Parathyroid adenoma (tissue), 2 donors: ENCODE measurements around the gene TMEM63C.
A peak's percentile ranks its signal among the peaks of the same experiment; 100 is the strongest.

Experiments used
- H2AFZ ChIP-seq: fragments of 300-600 bp; sonication (generic); one replicate; pipeline ENCODE4 v1.7.0; 2017; ENCODE audit warnings: antibody characterized with exemption, mild to moderate bottlenecking
- H3K27ac ChIP-seq: fragments of 300-600 bp; sonication (generic); one replicate; pipeline ENCODE4 v1.7.0; 2017
- H3K27me3 ChIP-seq: fragments of 300-600 bp; sonication (generic); one replicate; pipeline ENCODE4 v1.7.0; 2017; ENCODE audit warnings: low read length; ENCODE audit not compliant: control insufficient read depth, insufficient read depth
- H3K36me3 ChIP-seq: fragments of 300-600 bp; sonication (generic); one replicate; pipeline ENCODE4 v1.7.0; 2017; ENCODE audit warnings: low read length; ENCODE audit not compliant: control insufficient read depth, insufficient read depth
- H3K4me1 ChIP-seq: fragments of 300-600 bp; sonication (generic); one replicate; pipeline ENCODE4 v1.7.0; 2017; ENCODE audit warnings: control low read depth
- H3K4me2 ChIP-seq: fragments of 300-600 bp; sonication (generic); one replicate; pipeline ENCODE4 v1.7.0; 2017; ENCODE audit warnings: low read length
- H3K4me3 ChIP-seq: fragments of 300-600 bp; sonication (generic); one replicate; pipeline ENCODE4 v1.7.0; 2017; ENCODE audit warnings: low read depth, low read length
- H3K79me2 ChIP-seq: fragments of 300-600 bp; sonication (generic); one replicate; pipeline ENCODE4 v1.7.0; 2017; ENCODE audit warnings: control low read depth
- H3K9ac ChIP-seq: fragments of 300-600 bp; sonication (generic); one replicate; pipeline ENCODE4 v1.7.0; 2017; ENCODE audit warnings: mild to moderate bottlenecking
- H3K9me3 ChIP-seq: fragments of 300-600 bp; sonication (generic); one replicate; pipeline ENCODE4 v1.7.0; 2017; ENCODE audit warnings: low read length; ENCODE audit not compliant: control insufficient read depth
- CTCF ChIP-seq: fragments of 300-600 bp; sonication (generic); IDR thresholded peaks from one replicate; pipeline ENCODE4 v1.7.0; 2017; ENCODE audit warnings: antibody characterized with exemption, mild to moderate bottlenecking
- donor health status: primary hyperparathyroidism.

TMEM63C gene

DNA sequence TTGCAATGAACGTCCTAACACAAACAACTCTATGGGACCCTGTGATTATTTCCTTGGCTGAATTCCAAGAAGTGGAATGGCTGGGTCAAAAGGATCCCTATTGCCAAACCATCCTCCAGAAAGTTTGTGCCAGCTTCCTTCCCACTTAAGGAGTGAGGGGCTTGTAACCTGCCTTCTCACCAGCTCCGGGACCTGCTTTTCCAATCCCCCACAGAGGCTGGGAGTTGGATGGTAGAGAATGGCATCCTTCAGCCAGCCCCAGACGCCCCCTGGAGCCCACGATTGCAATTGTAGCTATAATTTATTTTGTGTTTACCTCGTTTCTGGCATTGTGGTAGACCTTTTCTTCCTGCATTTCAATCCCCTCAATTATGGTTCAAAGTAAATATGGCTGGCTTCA is 30.4 kb upstream of the TMEM63C start:
- no peak overlapping the region for H3K4me3 ChIP-seq
- H3K36me3 ChIP-seq: no peaks in the 10 kb centered on the region
- no peaks in the 10 kb centered on the region for H3K79me2 ChIP-seq
- H2AFZ ChIP-seq: no peak overlapping the region
- no peak overlapping the region for H3K27ac ChIP-seq
- no peak overlapping the region for H3K4me2 ChIP-seq
- H3K9me3 ChIP-seq: no peaks in the 10 kb centered on the region
- TF ChIP-seq CTCF: peak; percentile 67
- no peaks in the 10 kb centered on the region for H3K27me3 ChIP-seq
- peaks cover 3% of the 10 kb centered on the region for H3K4me1 ChIP-seq
- H3K9ac ChIP-seq: no peak overlapping the region

GRCh38 chr14:77151918-77152588 is 29.5 kb upstream of the TMEM63C start:
- Histone ChIP-seq H3K9ac (no peak overlapping the region), H3K9me3 (no peaks in the 10 kb centered on the region)

DNA sequence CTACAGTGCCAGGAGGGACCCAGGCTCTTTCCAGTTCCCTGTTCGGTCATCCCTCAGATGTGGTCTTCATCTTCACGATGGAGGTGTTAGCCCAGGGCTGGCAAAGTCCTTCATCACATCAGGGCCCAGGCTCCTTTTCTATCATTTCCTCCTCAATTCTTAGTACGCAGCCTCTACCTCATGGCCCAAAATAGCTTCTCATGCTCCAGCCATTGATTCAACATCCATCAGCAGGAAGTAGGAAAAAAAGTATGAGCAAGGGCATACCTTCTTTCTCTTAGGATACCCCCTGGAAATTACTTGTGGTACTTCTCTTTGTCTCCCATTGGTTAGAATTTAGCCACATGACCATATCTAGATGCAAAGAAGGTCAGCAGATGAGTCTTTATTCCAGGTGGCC is 27.8 kb upstream of the TMEM63C start:
- Histone ChIP-seq H3K79me2 (no peaks in the 10 kb centered on the region), H2AFZ (no peak overlapping the region), H3K9ac (no peak overlapping the region), H3K9me3 (no peaks in the 10 kb centered on the region), H3K4me3 (no peak overlapping the region), H3K27ac (no peak overlapping the region), H3K36me3 (no peaks in the 10 kb centered on the region), H3K4me2 (no peak overlapping the region), H3K27me3 (no peaks in the 10 kb centered on the region), H3K4me1 (peaks cover 3% of the 10 kb centered on the region)
- no peak for TF ChIP-seq CTCF

More at GRCh38 chr14:77151918-77152588, 29.5 kb upstream of the TMEM63C start:
- no peaks in the 10 kb centered on the region for H3K27me3 ChIP-seq
- no peaks in the 10 kb centered on the region for H3K79me2 ChIP-seq
- H3K4me3 ChIP-seq: no peak overlapping the region
- no peak overlapping the region for H3K27ac ChIP-seq
- no peak overlapping the region for H3K4me2 ChIP-seq
- TF ChIP-seq CTCF: peak; percentile 21
- peaks cover 3% of the 10 kb centered on the region for H3K4me1 ChIP-seq
- no peak overlapping the region for H2AFZ ChIP-seq
- H3K36me3 ChIP-seq: no peaks in the 10 kb centered on the region

- Histone ChIP-seq H3K4me1 (peaks cover 3% of the 10 kb centered on the region), H3K36me3 (no peaks in the 10 kb centered on the region), H3K9me3 (no peaks in the 10 kb centered on the region), H3K27ac (no peak overlapping the region), H3K9ac (no peak overlapping the region), H3K79me2 (no peaks in the 10 kb centered on the region), H3K4me3 (no peak overlapping the region), H2AFZ (no peak overlapping the region), H3K4me2 (no peak overlapping the region), H3K27me3 (no peaks in the 10 kb centered on the region)
- no peak for TF ChIP-seq CTCF
These were observed 27.2 kb upstream of the TMEM63C start for GRCh38 chr14:77154421-77154820.

- no peak overlapping the region for H3K27ac ChIP-seq
- H3K9me3 ChIP-seq: no peaks in the 10 kb centered on the region
- H3K4me1 ChIP-seq: peaks cover 3% of the 10 kb centered on the region
- no peak overlapping the region for H3K4me2 ChIP-seq
- H3K36me3 ChIP-seq: no peaks in the 10 kb centered on the region
- no peaks in the 10 kb centered on the region for H3K27me3 ChIP-seq
- H3K4me3 ChIP-seq: no peak overlapping the region
- no peak overlapping the region for H3K9ac ChIP-seq
- H3K79me2 ChIP-seq: no peaks in the 10 kb centered on the region
- H2AFZ ChIP-seq: no peak overlapping the region
- TF ChIP-seq CTCF: no peak
These were observed 26.5 kb upstream of the TMEM63C start for GRCh38 chr14:77155083-77155482.
